SK-N-SH (cell line): ENCODE data around the gene CBLB.

Source experiments
- EP300 ChIP-seq, 2 experiments: IDR thresholded peaks; 2 replicates each; pipeline versions ENCODE4 v1.4.0 to v1.6.1; 2012; ENCODE audit warnings: borderline replicate concordance in 1 of 2, low read depth in 1 of 2, low read length in 1 of 2
- EZH2phosphoT487 ChIP-seq: fragments of 200-600 bp; sonication (generic); IDR thresholded peaks from 2 replicates; pipeline ENCODE4 v1.6.1; 2017; ENCODE audit warnings: low read depth, mixed run types, mild to moderate bottlenecking, antibody characterized with exemption, moderate library complexity, borderline replicate concordance
- FOSL2 ChIP-seq: IDR thresholded peaks from 2 replicates; pipeline ENCODE4 v1.4.0; 2012; ENCODE audit warnings: low read depth, mild to moderate bottlenecking, moderate library complexity, borderline replicate concordance
- GABPA ChIP-seq: IDR thresholded peaks from 2 replicates; pipeline ENCODE4 v1.4.0; 2012; ENCODE audit warnings: low read depth, mild to moderate bottlenecking
- GATA2 ChIP-seq: sonication (generic); formaldehyde crosslinking; IDR thresholded peaks from 2 replicates; pipeline ENCODE4 v1.5.0; 2020; ENCODE audit warnings: mild to moderate bottlenecking, missing genetic modification reagents
- POLR2AphosphoS5 ChIP-seq: IDR thresholded peaks from 2 replicates; pipeline ENCODE4 v1.6.1; 2012; ENCODE audit warnings: low read depth, low read length
- SMC3 ChIP-seq: IDR thresholded peaks from 2 replicates; pipeline ENCODE4 v1.6.1; 2012; ENCODE audit warnings: low read depth, low read length, improper control_type of control experiment
- TF ChIP-seq, protein P1 (sequence below): fragments of 200-600 bp; sonication (generic); IDR thresholded peaks from 2 replicates; pipeline ENCODE4 v1.6.1; 2017; ENCODE audit warnings: antibody characterized with exemption, mild to moderate bottlenecking, moderate library complexity
- TF ChIP-seq, protein P2 (sequence below): IDR thresholded peaks from 2 replicates; pipeline ENCODE4 v1.4.0; 2012; ENCODE audit warnings: low read depth

DNA sequence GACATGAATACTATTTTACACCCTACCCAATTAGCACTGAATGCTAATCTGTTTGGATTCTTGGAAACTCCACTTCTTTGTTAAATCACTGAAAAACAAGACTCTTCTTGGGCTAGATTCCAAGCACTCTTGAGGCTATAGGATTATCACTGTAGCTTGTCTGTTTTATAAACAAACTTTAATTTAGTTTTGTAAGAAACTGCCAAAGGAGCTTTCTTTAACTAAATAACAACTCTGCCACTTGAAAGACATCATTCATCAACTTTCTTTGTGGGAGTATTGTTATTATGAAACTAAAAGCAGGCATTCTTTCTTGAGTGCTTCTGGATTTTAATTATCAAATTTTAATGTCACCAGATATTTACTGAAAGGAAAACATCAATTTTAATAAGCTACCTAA lies 24.1 kb downstream of the CBLB start:
- TF ChIP-seq, protein P1, sequence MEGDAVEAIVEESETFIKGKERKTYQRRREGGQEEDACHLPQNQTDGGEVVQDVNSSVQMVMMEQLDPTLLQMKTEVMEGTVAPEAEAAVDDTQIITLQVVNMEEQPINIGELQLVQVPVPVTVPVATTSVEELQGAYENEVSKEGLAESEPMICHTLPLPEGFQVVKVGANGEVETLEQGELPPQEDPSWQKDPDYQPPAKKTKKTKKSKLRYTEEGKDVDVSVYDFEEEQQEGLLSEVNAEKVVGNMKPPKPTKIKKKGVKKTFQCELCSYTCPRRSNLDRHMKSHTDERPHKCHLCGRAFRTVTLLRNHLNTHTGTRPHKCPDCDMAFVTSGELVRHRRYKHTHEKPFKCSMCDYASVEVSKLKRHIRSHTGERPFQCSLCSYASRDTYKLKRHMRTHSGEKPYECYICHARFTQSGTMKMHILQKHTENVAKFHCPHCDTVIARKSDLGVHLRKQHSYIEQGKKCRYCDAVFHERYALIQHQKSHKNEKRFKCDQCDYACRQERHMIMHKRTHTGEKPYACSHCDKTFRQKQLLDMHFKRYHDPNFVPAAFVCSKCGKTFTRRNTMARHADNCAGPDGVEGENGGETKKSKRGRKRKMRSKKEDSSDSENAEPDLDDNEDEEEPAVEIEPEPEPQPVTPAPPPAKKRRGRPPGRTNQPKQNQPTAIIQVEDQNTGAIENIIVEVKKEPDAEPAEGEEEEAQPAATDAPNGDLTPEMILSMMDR, result no peak
- TF ChIP-seq SMC3, result no peak
- TF ChIP-seq, protein P2, sequence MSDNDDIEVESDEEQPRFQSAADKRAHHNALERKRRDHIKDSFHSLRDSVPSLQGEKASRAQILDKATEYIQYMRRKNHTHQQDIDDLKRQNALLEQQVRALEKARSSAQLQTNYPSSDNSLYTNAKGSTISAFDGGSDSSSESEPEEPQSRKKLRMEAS, result no peak
- TF ChIP-seq GATA2 (CRISPR knock-in tag), result no peak
- TF ChIP-seq POLR2AphosphoS5, result no peak
- no peak for TF ChIP-seq EP300 (IDR thresholded peaks at IDR 0.05; ENCODE audit: borderline replicate concordance in 1 of 2, low read depth in 1 of 2, low read length in 1 of 2)
- TF ChIP-seq EZH2phosphoT487, result no peak
- TF ChIP-seq GABPA, result no peak
- TF ChIP-seq FOSL2, result no peak
